SK-N-SH (cell line): ENCODE measurements around the gene INPP5K. TPM values are rescaled to one million over a fixed set of nuclear protein-coding genes. Genes with fewer than 3 reads are reported as not detected.

Experiments
- CTCF ChIA-PET: fragments of 300-600, 350-600 bp; formaldehyde crosslinking; extraction: SDS; loops from one replicate; lab custom pipeline; 2021; lab: Yijun Ruan, JAX
- POLR2A ChIA-PET: fragments of 350-600 bp; sonication (Branson Sonifier 250); formaldehyde crosslinking; extraction: SDS; loops from one replicate; lab custom pipeline; 2020; ENCODE audit warnings: antibody characterized with exemption, inconsistent platforms; lab: Yijun Ruan, JAX
- DNase-seq: peaks from one replicate; pipeline ENCODE4 v3.0.0; 2012
- H2AFZ ChIP-seq: fragments of 200-600 bp; sonication (generic); 2 replicates; pipeline ENCODE4 v1.8.1; 2016; ENCODE audit warnings: antibody characterized with exemption, mild to moderate bottlenecking, low read depth
- H3F3A ChIP-seq: fragments of 200-600 bp; sonication (generic); replicated peaks from 2 replicates; pipeline ENCODE3; 2016; ENCODE audit warnings: antibody characterized with exemption, mild to moderate bottlenecking; ENCODE audit not compliant: insufficient read depth
- H3K27ac ChIP-seq, 2 experiments: fragments of 200-500 bp in 1 of 2; fragments of 200-600 bp in 1 of 2; sonication (Bioruptor generic) in 1 of 2; sonication (generic), shearing (Covaris generic) in 1 of 2; 2 replicates each; pipeline versions ENCODE4 v1.5.1 to v1.6.1; 2014 to 2016; ENCODE audit warnings: low read depth in 2 of 2, inconsistent platforms in 1 of 2, low read length in 1 of 2, mild to moderate bottlenecking in 1 of 2, mixed read lengths in 1 of 2
- H3K27me3 ChIP-seq: fragments of 200-600 bp; sonication (generic), shearing (Covaris generic); 2 replicates; pipeline ENCODE4 v1.6.1; 2016; ENCODE audit warnings: mixed run types; ENCODE audit not compliant: insufficient read depth
- H3K36me3 ChIP-seq, 2 experiments: fragments of 200-500 bp in 1 of 2; fragments of 200-600 bp in 1 of 2; sonication (Bioruptor generic) in 1 of 2; sonication (generic) in 1 of 2; replicated peaks in 1 of 2; 2 replicates each; pipeline versions ENCODE3 to v1.5.1; 2014 to 2016; ENCODE audit warnings: low read length in 1 of 2, mild to moderate bottlenecking in 1 of 2; ENCODE audit not compliant: insufficient read depth in 2 of 2, control insufficient read depth in 1 of 2
- H3K4me1 ChIP-seq, 2 experiments: fragments of 200-500 bp in 1 of 2; fragments of 200-600 bp in 1 of 2; sonication (Bioruptor generic) in 1 of 2; sonication (generic), shearing (Covaris generic) in 1 of 2; 2 replicates each; pipeline versions ENCODE4 v1.5.1 to v1.6.1; 2014 to 2016; ENCODE audit warnings: low read depth in 1 of 2, low read length in 1 of 2, mixed run types in 1 of 2; ENCODE audit not compliant: insufficient read depth in 2 of 2, control insufficient read depth in 1 of 2
- H3K4me2 ChIP-seq: fragments of 200-600 bp; sonication (generic), shearing (Covaris generic); 2 replicates; pipeline ENCODE4 v1.6.1; 2017; ENCODE audit warnings: mixed run types
- H3K4me3 ChIP-seq, 2 experiments: fragments of 200-500 bp in 1 of 2; fragments of 200-600 bp in 1 of 2; sonication (Bioruptor generic) in 1 of 2; sonication (generic), shearing (Covaris generic) in 1 of 2; 2 replicates each; pipeline versions ENCODE4 v1.5.1 to v1.8.1; 2014 to 2016; ENCODE audit warnings: low read depth in 2 of 2, inconsistent platforms in 1 of 2, low read length in 1 of 2, mild to moderate bottlenecking in 1 of 2, mixed read lengths in 1 of 2, moderate library complexity in 1 of 2
- H3K79me2 ChIP-seq: fragments of 200-600 bp; sonication (generic); 2 replicates; pipeline ENCODE4 v1.8.1; 2017; ENCODE audit warnings: mild to moderate bottlenecking; ENCODE audit not compliant: insufficient read depth
- H3K9ac ChIP-seq: fragments of 200-600 bp; sonication (generic); 2 replicates; pipeline ENCODE4 v1.6.1; 2017; ENCODE audit warnings: mixed run types
- H3K9me2 ChIP-seq: fragments of 200-600 bp; sonication (generic); 2 replicates; pipeline ENCODE4 v1.6.1; 2017; ENCODE audit warnings: mixed run types
- H3K9me3 ChIP-seq: fragments of 200-600 bp; sonication (generic); 2 replicates; pipeline ENCODE4 v1.6.1; 2017; ENCODE audit warnings: mixed run types, mild to moderate bottlenecking, moderate library complexity
- H4K20me1 ChIP-seq: fragments of 200-600 bp; sonication (generic); 2 replicates; pipeline ENCODE4 v1.6.1; 2017; ENCODE audit warnings: mild to moderate bottlenecking, mixed run types; ENCODE audit not compliant: insufficient read depth
- CHD2 ChIP-seq: fragments of 150-350 bp; IDR thresholded peaks from 2 replicates; pipeline ENCODE4 v1.6.1; 2018; ENCODE audit warnings: low read length; ENCODE audit not compliant: partially characterized antibody
- CTCF ChIP-seq: fragments of 200-600 bp; sonication (generic); IDR thresholded peaks from 2 replicates; pipeline ENCODE4 v1.6.1; 2017; ENCODE audit warnings: antibody characterized with exemption, mild to moderate bottlenecking, moderate library complexity
- ELF1 ChIP-seq: IDR thresholded peaks from 2 replicates; pipeline ENCODE4 v1.4.0; 2012
- EP300 ChIP-seq, 2 experiments: IDR thresholded peaks; 2 replicates each; pipeline versions ENCODE4 v1.4.0 to v1.6.1; 2012; ENCODE audit warnings: borderline replicate concordance in 1 of 2, low read depth in 1 of 2, low read length in 1 of 2
- GABPA ChIP-seq: IDR thresholded peaks from 2 replicates; pipeline ENCODE4 v1.4.0; 2012; ENCODE audit warnings: low read depth, mild to moderate bottlenecking
- MXI1 ChIP-seq: IDR thresholded peaks from 2 replicates; pipeline ENCODE4 v1.6.1; 2012; ENCODE audit warnings: mild to moderate bottlenecking, low read depth, low read length, improper control_type of control experiment
- NRF1 ChIP-seq: IDR thresholded peaks from 2 replicates; pipeline ENCODE4 v1.6.1; 2012; ENCODE audit warnings: low read depth, mild to moderate bottlenecking, low read length
- POLR2AphosphoS5 ChIP-seq: IDR thresholded peaks from 2 replicates; pipeline ENCODE4 v1.6.1; 2012; ENCODE audit warnings: low read depth, low read length
- SIN3A ChIP-seq: IDR thresholded peaks from 2 replicates; pipeline ENCODE4 v1.6.1; 2012; ENCODE audit warnings: low read depth, mild to moderate bottlenecking, low read length, moderate library complexity, borderline replicate concordance
- SMC3 ChIP-seq: IDR thresholded peaks from 2 replicates; pipeline ENCODE4 v1.6.1; 2012; ENCODE audit warnings: low read depth, low read length, improper control_type of control experiment
- TAF1 ChIP-seq: IDR thresholded peaks from 2 replicates; pipeline ENCODE4 v1.6.1; 2012; ENCODE audit warnings: low read depth, mild to moderate bottlenecking, low read length, moderate library complexity, borderline replicate concordance
- TEAD4 ChIP-seq: IDR thresholded peaks from 2 replicates; pipeline ENCODE4 v1.4.0; 2012; ENCODE audit warnings: mild to moderate bottlenecking, borderline replicate concordance; ENCODE audit not compliant: insufficient read depth
- YY1 ChIP-seq: IDR thresholded peaks from 2 replicates; pipeline ENCODE4 v1.4.0; 2012; ENCODE audit warnings: low read depth, mild to moderate bottlenecking
- WGBS: methylation state at CpG from one replicate; pipeline ENCODE4 v1.1.6; 2017; ENCODE audit warnings: low lambda C conversion rate; 5-methylcytosine and 5-hydroxymethylcytosine counted together
- polyA plus RNA-seq, 3 experiments: library from polyadenylated mRNA; depleted of rRNA; stranded (reverse); fragments of >200 nt; gene quantifications; 2 replicates each; pipeline ENCODE4 v1.2.3, GENCODE V29; 2012
- TF ChIP-seq, protein P1 (sequence below): IDR thresholded peaks from 2 replicates; pipeline ENCODE4 v1.4.0; 2012; ENCODE audit warnings: low read depth, borderline replicate concordance
- TF ChIP-seq, protein P2 (sequence below): IDR thresholded peaks from 2 replicates; pipeline ENCODE4 v1.4.0; 2012; ENCODE audit warnings: low read depth

The INPP5K gene
- polyA plus RNA-seq, 1 of the 3 experiments (the other 2 are of a cell fraction) = 26.2 TPM

DNA sequence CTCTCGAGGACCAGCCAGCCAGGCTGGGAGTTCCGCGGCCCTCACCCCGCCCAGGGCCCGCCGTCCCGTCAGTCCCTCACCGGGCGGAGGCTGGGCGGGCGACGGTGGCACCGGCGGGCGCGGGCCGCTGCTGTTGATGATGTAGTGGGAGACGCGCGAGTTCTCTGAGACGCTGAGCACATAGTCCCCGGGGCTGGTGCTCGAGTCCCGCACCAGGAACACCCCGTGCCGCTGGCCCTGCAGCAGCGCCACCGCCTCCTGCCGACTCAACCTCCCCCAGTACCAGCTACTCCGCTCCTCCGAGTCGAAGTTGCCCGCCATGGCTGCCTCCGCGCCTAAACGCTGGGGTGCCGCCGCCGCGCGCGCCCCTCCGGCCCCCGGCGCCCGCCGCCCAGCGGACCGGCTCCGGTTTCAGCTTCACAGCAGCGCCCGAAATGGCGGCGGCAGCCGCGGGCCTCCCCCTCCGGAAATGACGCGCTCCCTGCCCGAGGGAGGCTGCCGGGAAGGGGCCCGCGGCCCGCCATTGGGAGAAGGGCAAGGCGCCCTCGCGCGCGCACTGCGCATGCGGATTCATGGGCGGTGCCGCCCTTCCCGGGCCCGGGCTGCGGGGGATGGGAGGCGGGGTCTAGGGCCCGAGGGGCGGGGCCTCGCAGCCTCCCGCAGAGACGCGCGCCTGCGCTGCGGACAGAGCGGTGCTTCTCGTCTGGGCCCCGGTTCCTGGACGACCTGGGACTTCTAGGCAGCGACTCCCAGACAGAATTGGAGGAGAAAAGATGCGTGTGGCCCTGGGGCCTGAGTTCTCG, 60.4 kb downstream of the INPP5K start, which contains the start of gene CRK:
CRK (minus strand) TSS at position 436 of the 803 bp plus-strand sequence; CDS start at position 321, 115 bp downstream.
- H3K79me2 ChIP-seq = peaks cover 50% of the 10 kb centered on the region
- H3K4me3 ChIP-seq = peak within 1 kb of the TSS; percentile 78
- POLR2A ChIA-PET = interaction anchor here (0.6 to 1.7 kb wide), 4 partner anchors 10 to 70 kb away, joined by 3 to 6 read pairs (median 3); partner anchors contain the start of gene YWHAE
- H4K20me1 ChIP-seq = peaks cover 48% of the 10 kb centered on the region
- peak; percentile 100 for DNase-seq
- H3K9me3 ChIP-seq = no peaks in the 10 kb centered on the region
- WGBS = 2% methylated on average over 10 of the region's 93 CpGs
- H3K9me2 ChIP-seq = no peaks in the 10 kb centered on the region
- peak within 1 kb of the TSS; percentile 91 for H3K4me2 ChIP-seq
- peak within 1 kb of the TSS; percentile 98 for H3K9ac ChIP-seq
- peaks cover 3 to 11% of the 10 kb centered on the region in 2 experiments for H3K36me3 ChIP-seq
- H3K4me1 ChIP-seq = peaks cover 5 to 8% of the 10 kb centered on the region in 2 experiments; a peak in 2 of 4 replicates
- H3F3A ChIP-seq = peaks cover 23% of the 10 kb centered on the region
- no peaks in the 10 kb centered on the region for H3K27me3 ChIP-seq
- TF ChIP-seq POLR2AphosphoS5 = peak; percentile 84
- TF ChIP-seq TEAD4 = 0 out of 2 replicates have a peak, but pooled peaks have one; percentile 25
- 0 out of 2 replicates have a peak, but pooled peaks have one; percentile 5 for TF ChIP-seq CTCF
- TF ChIP-seq NRF1 = peak; percentile 84
- TF ChIP-seq SIN3A = peak; percentile 76; the same call in 1 of the 2 replicates
- TF ChIP-seq SMC3 = no peak
- TF ChIP-seq, protein P1, sequence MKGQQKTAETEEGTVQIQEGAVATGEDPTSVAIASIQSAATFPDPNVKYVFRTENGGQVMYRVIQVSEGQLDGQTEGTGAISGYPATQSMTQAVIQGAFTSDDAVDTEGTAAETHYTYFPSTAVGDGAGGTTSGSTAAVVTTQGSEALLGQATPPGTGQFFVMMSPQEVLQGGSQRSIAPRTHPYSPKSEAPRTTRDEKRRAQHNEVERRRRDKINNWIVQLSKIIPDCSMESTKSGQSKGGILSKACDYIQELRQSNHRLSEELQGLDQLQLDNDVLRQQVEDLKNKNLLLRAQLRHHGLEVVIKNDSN = no peak
- peak; percentile 53 for TF ChIP-seq ELF1
- TF ChIP-seq, protein P2, sequence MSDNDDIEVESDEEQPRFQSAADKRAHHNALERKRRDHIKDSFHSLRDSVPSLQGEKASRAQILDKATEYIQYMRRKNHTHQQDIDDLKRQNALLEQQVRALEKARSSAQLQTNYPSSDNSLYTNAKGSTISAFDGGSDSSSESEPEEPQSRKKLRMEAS = peak; percentile 4; the same call in 1 of the 2 replicates
- no peak; a peak in 1 of 4 replicates for TF ChIP-seq EP300 (IDR thresholded peaks at IDR 0.05; ENCODE audit: borderline replicate concordance in 1 of 2, low read depth in 1 of 2, low read length in 1 of 2)
- peak; percentile 83 for TF ChIP-seq GABPA
- peak; percentile 50; the same call in 1 of the 2 replicates for TF ChIP-seq MXI1
- TF ChIP-seq CHD2 = peak; percentile 73
- TF ChIP-seq YY1 = peak; percentile 98
- TF ChIP-seq TAF1 = peak; percentile 74
- TF ChIP-seq, all 33 proteins: peak for 12
- CTCF ChIA-PET = interaction anchor here (1.3 to 2.0 kb wide), 4 partner anchors 23 to 91 kb away, joined by 3 to 8 read pairs (median 8); partner anchors contain the start of gene INPP5K
- Histone ChIP-seq H2AFZ (peak within 1 kb of the TSS; percentile 90), H3K27ac (peak within 1 kb of the TSS; percentile 77 to 92)
